Vagina (tissue), 2 donors: ENCODE measurements around the gene SORCS2. TPM values are rescaled to one million over a fixed set of nuclear protein-coding genes. Genes with fewer than 3 reads are reported as not detected.

Experiments used
- DNase-seq, 2 donors: peaks; one replicate each; pipeline ENCODE4 v3.0.0-alpha.2; 2017; ENCODE audit errors: extremely low spot score in 2 of 2
- H3K27ac ChIP-seq: fragments of 200-600 bp; sonication (generic); one replicate; pipeline ENCODE4 v1.5.1; 2019
- H3K27me3 ChIP-seq: fragments of 200-600 bp; sonication (generic); one replicate; pipeline ENCODE4 v1.5.1; 2019
- H3K36me3 ChIP-seq, 2 donors: fragments of 200-600 bp; sonication (generic); one replicate each; pipeline ENCODE4 v1.5.1; 2017 to 2019
- H3K4me1 ChIP-seq: fragments of 200-600 bp; sonication (generic); one replicate; pipeline ENCODE4 v1.5.1; 2019
- H3K4me3 ChIP-seq, 2 donors: fragments of 200-600 bp; sonication (generic); 1 replicate in 1 of 2; 2 replicates in 1 of 2; pipeline ENCODE4 v1.5.1; 2016 to 2019
- H3K9me3 ChIP-seq: fragments of 200-600 bp; sonication (generic); one replicate; pipeline ENCODE4 v1.5.1; 2019
- CTCF ChIP-seq, 3 experiments: fragments of 450-650 bp in 2 of 3; fragments of 200-600 bp in 1 of 3; sonication (generic) in 1 of 3; IDR thresholded peaks; one replicate each; pipeline ENCODE4 v1.5.1; 2017 to 2019; ENCODE audit warnings: antibody characterized with exemption in 3 of 3, mild to moderate bottlenecking in 2 of 3, moderate library complexity in 2 of 3
- POLR2A ChIP-seq, 2 donors: fragments of 450-650 bp; IDR thresholded peaks; one replicate each; pipeline ENCODE4 v1.6.1; 2017; ENCODE audit warnings: antibody characterized with exemption in 2 of 2, mild to moderate bottlenecking in 2 of 2, moderate library complexity in 2 of 2
- POLR2AphosphoS5 ChIP-seq, 2 donors: sonication (generic); formaldehyde crosslinking; IDR thresholded peaks; one replicate each; pipeline ENCODE4 v1.9.0; 2017; ENCODE audit warnings: antibody characterized with exemption in 2 of 2, mild to moderate bottlenecking in 2 of 2, low read depth in 1 of 2; ENCODE audit not compliant: insufficient read depth in 1 of 2
- intact Hi-C: fragments of 100-400 bp; cut with DNase I; formaldehyde crosslinking; loops from one replicate; pipeline ENCODE4 v1.15.1; 2023
- total RNA-seq: library from RNA; depleted of rRNA; stranded (reverse); fragments of >200 nt; gene quantifications from one replicate; pipeline ENCODE4 v1.2.3, GENCODE V29; 2016

SORCS2 gene
- total RNA-seq, 1 donor from 2014 or later: 5.4 TPM

- no peak for TF ChIP-seq CTCF (IDR thresholded peaks at IDR 0.05)
- TF ChIP-seq POLR2AphosphoS5 (IDR thresholded peaks at IDR 0.05; ENCODE audit: insufficient read depth in 1 of 2, low read depth in 1 of 2): no peak
- no peak for TF ChIP-seq POLR2A (IDR thresholded peaks at IDR 0.05)
- Histone ChIP-seq H3K36me3 (peaks cover 0 to 7% of the 10 kb centered on the region in 2 donors), H3K4me1 (no peaks in the 10 kb centered on the region), H3K27me3 (no peaks in the 10 kb centered on the region), H3K4me3 (no peak overlapping the region), H3K9me3 (peaks cover 4% of the 10 kb centered on the region), H3K27ac (no peak overlapping the region)
- intact Hi-C loops: no loop called here
- DNase-seq: no peak
These were observed 486.0 kb downstream of the SORCS2 start for GRCh38 chr4:7678318-7678852.

- H3K27ac ChIP-seq: no peak overlapping the region
- no peaks in the 10 kb centered on the region for H3K4me1 ChIP-seq
- H3K36me3 ChIP-seq: peaks cover 0 to 7% of the 10 kb centered on the region in 2 donors
- H3K4me3 ChIP-seq: no peak overlapping the region
- H3K27me3 ChIP-seq: no peaks in the 10 kb centered on the region
- no peak for TF ChIP-seq POLR2A (IDR thresholded peaks at IDR 0.05)
- TF ChIP-seq CTCF (IDR thresholded peaks at IDR 0.05): no peak
- no peak for TF ChIP-seq POLR2AphosphoS5 (IDR thresholded peaks at IDR 0.05; ENCODE audit: insufficient read depth in 1 of 2, low read depth in 1 of 2)
- DNase-seq: no peak
- H3K9me3 ChIP-seq: peaks cover 4% of the 10 kb centered on the region
- intact Hi-C loops: no loop called here
These were observed 487.2 kb downstream of the SORCS2 start for GRCh38 chr4:7679406-7680040.

- H3K4me3 ChIP-seq: no peak overlapping the region
- no peak for DNase-seq
- H3K4me1 ChIP-seq: no peaks in the 10 kb centered on the region
- H3K27me3 ChIP-seq: no peaks in the 10 kb centered on the region
- H3K27ac ChIP-seq: no peak overlapping the region
- H3K9me3 ChIP-seq: peaks cover 4% of the 10 kb centered on the region
- H3K36me3 ChIP-seq: peaks cover 0 to 7% of the 10 kb centered on the region in 2 donors
- intact Hi-C loops: no loop called here
- TF ChIP-seq CTCF (IDR thresholded peaks at IDR 0.05): no peak
- TF ChIP-seq POLR2A (IDR thresholded peaks at IDR 0.05): no peak
- no peak for TF ChIP-seq POLR2AphosphoS5 (IDR thresholded peaks at IDR 0.05; ENCODE audit: insufficient read depth in 1 of 2, low read depth in 1 of 2)
These were observed 487.8 kb downstream of the SORCS2 start for GRCh38 chr4:7680106-7680505.

- DNase-seq: no peak
- Histone ChIP-seq H3K27ac (no peak overlapping the region), H3K9me3 (peaks cover 4% of the 10 kb centered on the region), H3K4me3 (no peak overlapping the region), H3K27me3 (no peaks in the 10 kb centered on the region), H3K4me1 (no peaks in the 10 kb centered on the region), H3K36me3 (peaks cover 0 to 7% of the 10 kb centered on the region in 2 donors)
- TF ChIP-seq POLR2A (IDR thresholded peaks at IDR 0.05) (no peak), POLR2AphosphoS5 (IDR thresholded peaks at IDR 0.05; ENCODE audit: insufficient read depth in 1 of 2, low read depth in 1 of 2) (no peak), CTCF (IDR thresholded peaks at IDR 0.05) (no peak)
- intact Hi-C loops: no loop called here
These were observed 488.4 kb downstream of the SORCS2 start for GRCh38 chr4:7680731-7681130.

- intact Hi-C loops: no loop called here
These were observed 490.9 kb downstream of the SORCS2 start for GRCh38 chr4:7683126-7683703.

More at GRCh38 chr4:7683126-7683703, 490.9 kb downstream of the SORCS2 start:
- Histone ChIP-seq H3K4me3 (no peak overlapping the region), H3K27me3 (no peaks in the 10 kb centered on the region), H3K9me3 (peaks cover 4% of the 10 kb centered on the region), H3K36me3 (peaks cover 0 to 7% of the 10 kb centered on the region in 2 donors), H3K4me1 (no peaks in the 10 kb centered on the region), H3K27ac (no peak overlapping the region)
- TF ChIP-seq POLR2A (IDR thresholded peaks at IDR 0.05): no peak
- TF ChIP-seq POLR2AphosphoS5 (IDR thresholded peaks at IDR 0.05; ENCODE audit: insufficient read depth in 1 of 2, low read depth in 1 of 2): no peak
- TF ChIP-seq CTCF (IDR thresholded peaks at IDR 0.05): no peak
- no peak for DNase-seq
